OCI-LY7 (cell line): ENCODE results near the gene NDOR1.

Experiments
- EZH2phosphoT487 ChIP-seq: fragments of 200-600 bp; sonication (generic); IDR thresholded peaks from 2 replicates; pipeline ENCODE4 v1.6.1; 2018; ENCODE audit warnings: low read depth, borderline replicate concordance, mild to moderate bottlenecking, mixed run types, antibody characterized with exemption, low read length, moderate library complexity, mixed read lengths
- TF ChIP-seq, protein P1 (sequence below): fragments of 200-600 bp; sonication (generic); conservative IDR thresholded peaks from 2 replicates; pipeline ENCODE4 v1.5.1; 2014; ENCODE audit warnings: mild to moderate bottlenecking, antibody characterized with exemption, low read length, moderate library complexity, mixed read lengths

DNA sequence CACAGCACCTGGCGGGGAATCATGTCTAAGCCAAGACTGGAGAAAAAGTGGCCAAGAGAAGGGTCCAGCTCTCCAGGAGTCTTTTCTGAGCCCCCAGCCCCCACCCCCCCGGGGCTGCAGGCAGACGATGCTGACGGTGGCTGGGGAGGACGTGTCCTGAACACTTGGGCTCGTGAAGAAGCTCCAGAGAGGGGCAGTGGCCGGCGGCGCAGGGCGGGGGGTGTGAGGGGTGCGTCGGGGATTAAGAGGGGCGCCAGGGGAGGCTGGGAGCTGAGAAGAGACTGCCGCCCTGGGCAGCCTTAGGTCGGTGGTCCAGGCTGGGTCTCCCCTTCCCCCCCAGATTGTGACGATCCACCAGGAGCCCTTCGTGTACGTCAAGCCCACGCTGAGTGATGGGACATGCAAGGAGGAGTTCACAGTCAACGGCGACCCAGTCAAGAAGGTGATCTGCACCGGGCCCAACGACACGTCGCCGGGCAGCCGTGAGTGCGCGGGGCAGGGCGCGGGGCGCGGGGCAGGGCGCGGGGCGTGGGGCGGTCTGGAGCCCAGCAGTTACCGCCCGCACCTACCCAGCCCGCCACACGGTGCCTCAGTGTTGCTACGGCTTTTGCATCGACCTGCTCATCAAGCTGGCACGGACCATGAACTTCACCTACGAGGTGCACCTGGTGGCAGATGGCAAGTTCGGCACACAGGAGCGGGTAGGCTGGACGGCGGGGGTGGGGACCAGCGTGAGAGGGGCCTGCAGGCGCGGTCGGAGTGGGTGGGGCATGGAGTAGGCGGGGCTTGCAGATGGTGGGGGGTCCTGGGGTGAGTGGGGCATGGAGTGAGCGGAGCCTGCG is 44.6 kb upstream of the NDOR1 start:
- TF ChIP-seq, protein P1, sequence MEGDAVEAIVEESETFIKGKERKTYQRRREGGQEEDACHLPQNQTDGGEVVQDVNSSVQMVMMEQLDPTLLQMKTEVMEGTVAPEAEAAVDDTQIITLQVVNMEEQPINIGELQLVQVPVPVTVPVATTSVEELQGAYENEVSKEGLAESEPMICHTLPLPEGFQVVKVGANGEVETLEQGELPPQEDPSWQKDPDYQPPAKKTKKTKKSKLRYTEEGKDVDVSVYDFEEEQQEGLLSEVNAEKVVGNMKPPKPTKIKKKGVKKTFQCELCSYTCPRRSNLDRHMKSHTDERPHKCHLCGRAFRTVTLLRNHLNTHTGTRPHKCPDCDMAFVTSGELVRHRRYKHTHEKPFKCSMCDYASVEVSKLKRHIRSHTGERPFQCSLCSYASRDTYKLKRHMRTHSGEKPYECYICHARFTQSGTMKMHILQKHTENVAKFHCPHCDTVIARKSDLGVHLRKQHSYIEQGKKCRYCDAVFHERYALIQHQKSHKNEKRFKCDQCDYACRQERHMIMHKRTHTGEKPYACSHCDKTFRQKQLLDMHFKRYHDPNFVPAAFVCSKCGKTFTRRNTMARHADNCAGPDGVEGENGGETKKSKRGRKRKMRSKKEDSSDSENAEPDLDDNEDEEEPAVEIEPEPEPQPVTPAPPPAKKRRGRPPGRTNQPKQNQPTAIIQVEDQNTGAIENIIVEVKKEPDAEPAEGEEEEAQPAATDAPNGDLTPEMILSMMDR, result no peak
- no peak for TF ChIP-seq EZH2phosphoT487
